K562 (cell line): ENCODE data around the gene FKBP2. TPM values are rescaled to one million over a fixed set of nuclear protein-coding genes. Genes with fewer than 3 reads are reported as not detected.

Experiments
- BRF1 ChIP-seq: IDR thresholded peaks from 3 replicates; pipeline ENCODE4 v1.6.1; 2011; ENCODE audit warnings: borderline replicate concordance, mild to moderate bottlenecking; ENCODE audit not compliant: insufficient read length; ENCODE audit errors: extremely low read depth
- CAMTA2 ChIP-seq: fragments of 250-450 bp; sonication (Bioruptor Pico); conservative IDR thresholded peaks from 2 replicates; pipeline ENCODE4 v1.5.1; 2022
- CHD1 ChIP-seq: fragments of 200-600 bp; sonication (generic); IDR thresholded peaks from one replicate; pipeline ENCODE4 v1.6.1; 2012; ENCODE audit warnings: mild to moderate bottlenecking, moderate library complexity, low read length, inconsistent platforms
- ETV6 ChIP-seq, 3 experiments: fragments of 150-350 bp in 1 of 3; sonication (generic) in 1 of 3; formaldehyde crosslinking in 1 of 3; IDR thresholded peaks; 2 replicates each; pipeline versions ENCODE4 v1.6.1 to v1.8.0; 2014 to 2022; ENCODE audit warnings: borderline replicate concordance in 2 of 3, low read depth in 2 of 3, antibody characterized with exemption in 1 of 3, low read length in 1 of 3, mild to moderate bottlenecking in 1 of 3, missing genetic modification reagents in 1 of 3
- KLF10 ChIP-seq: fragments of 250-450 bp; sonication (Bioruptor Pico); IDR thresholded peaks from 2 replicates; pipeline ENCODE4 v1.6.1; 2021; ENCODE audit warnings: matching md5 sums
- NFE2L1 ChIP-seq: fragments of 450-650 bp; IDR thresholded peaks from 2 replicates; pipeline ENCODE4 v1.6.1; 2016; ENCODE audit warnings: missing genetic modification characterization, low read depth, mild to moderate bottlenecking, missing compliant biosample characterization, moderate library complexity, borderline replicate concordance
- RBM22 ChIP-seq: fragments of 200-400 bp; formaldehyde crosslinking; IDR thresholded peaks from 2 replicates; pipeline ENCODE4 v1.6.1; 2018; ENCODE audit warnings: low read length, low read depth; ENCODE audit not compliant: poor library complexity, severe bottlenecking
- SMARCA5 ChIP-seq: fragments of 450-650 bp; IDR thresholded peaks from 2 replicates; pipeline ENCODE4 v1.6.1; 2016
- U2AF2 ChIP-seq: fragments of 200-400 bp; formaldehyde crosslinking; optimal IDR thresholded peaks from 2 replicates; pipeline ENCODE3; 2017; ENCODE audit warnings: low read depth, mild to moderate bottlenecking, low read length
- polyA plus RNA-seq, 8 experiments: library from polyadenylated mRNA; depleted of rRNA in 4 of 8; stranded (reverse) in 5 of 8; unstranded in 3 of 8; fragments of >200 nt; fragmentation: Nextera tagmentation in 2 of 8; fragmentation: Illumina TruSeq in 1 of 8; extraction: Ambion mirVana in 2 of 8; extraction: Trizol in 1 of 8; gene quantifications; 2 replicates each; pipeline versions ENCODE4 v1.2.1 to v1.2.3, GENCODE V29; 2011 to 2014; ENCODE audit warnings: inconsistent platforms in 1 of 8, missing spikeins in 1 of 8
- total RNA-seq, 7 experiments: library from RNA; depleted of rRNA in 6 of 7; stranded (reverse); fragments of >200 nt in 6 of 7; fragmentation: Illumina TruSeq in 2 of 7; extraction: Trizol in 2 of 7; gene quantifications; 2 replicates each; pipeline versions ENCODE4 v1.2.1 to v1.2.3, GENCODE V29; 2011 to 2021; ENCODE audit warnings: low replicate concordance in 1 of 7
- TF ChIP-seq, protein P1 (sequence below): fragments of 200-800 bp; sonication (Bioruptor generic); IDR thresholded peaks from 2 replicates; pipeline ENCODE4 v1.6.1; 2017; ENCODE audit warnings: missing genetic modification characterization, missing compliant biosample characterization
- TF ChIP-seq, protein P2 (sequence below): fragments of 250-450 bp; sonication (Bioruptor Pico); IDR thresholded peaks from 2 replicates; pipeline ENCODE4 v1.8.0; 2022; ENCODE audit warnings: inconsistent platforms, mild to moderate bottlenecking, moderate library complexity, borderline replicate concordance
- TF ChIP-seq, protein P3 (sequence below): sonication (generic); formaldehyde crosslinking; IDR thresholded peaks from 2 replicates; pipeline ENCODE4 v1.8.0; 2022; ENCODE audit warnings: mild to moderate bottlenecking, missing genetic modification reagents, borderline replicate concordance
- TF ChIP-seq, protein P4 (sequence below): sonication (generic); formaldehyde crosslinking; IDR thresholded peaks from 2 replicates; pipeline ENCODE4 v1.8.0; 2023; ENCODE audit warnings: mild to moderate bottlenecking, missing genetic modification reagents
- TF ChIP-seq, protein P5 (sequence below): fragments of 200-400 bp; formaldehyde crosslinking; IDR thresholded peaks from 2 replicates; pipeline ENCODE4 v1.6.1; 2017; ENCODE audit warnings: mild to moderate bottlenecking, low read depth, low read length, moderate library complexity
- TF ChIP-seq, protein P6 (sequence below): fragments of 450-650 bp; IDR thresholded peaks from 2 replicates; pipeline ENCODE4 v1.6.1; 2016

The FKBP2 gene
- total and polyA plus RNA-seq, 9 of the 15 experiments (the other 6 are each of a cell fraction or from before 2014, with no cell fraction given): 3.5 to 151 (median 58.1) TPM

DNA sequence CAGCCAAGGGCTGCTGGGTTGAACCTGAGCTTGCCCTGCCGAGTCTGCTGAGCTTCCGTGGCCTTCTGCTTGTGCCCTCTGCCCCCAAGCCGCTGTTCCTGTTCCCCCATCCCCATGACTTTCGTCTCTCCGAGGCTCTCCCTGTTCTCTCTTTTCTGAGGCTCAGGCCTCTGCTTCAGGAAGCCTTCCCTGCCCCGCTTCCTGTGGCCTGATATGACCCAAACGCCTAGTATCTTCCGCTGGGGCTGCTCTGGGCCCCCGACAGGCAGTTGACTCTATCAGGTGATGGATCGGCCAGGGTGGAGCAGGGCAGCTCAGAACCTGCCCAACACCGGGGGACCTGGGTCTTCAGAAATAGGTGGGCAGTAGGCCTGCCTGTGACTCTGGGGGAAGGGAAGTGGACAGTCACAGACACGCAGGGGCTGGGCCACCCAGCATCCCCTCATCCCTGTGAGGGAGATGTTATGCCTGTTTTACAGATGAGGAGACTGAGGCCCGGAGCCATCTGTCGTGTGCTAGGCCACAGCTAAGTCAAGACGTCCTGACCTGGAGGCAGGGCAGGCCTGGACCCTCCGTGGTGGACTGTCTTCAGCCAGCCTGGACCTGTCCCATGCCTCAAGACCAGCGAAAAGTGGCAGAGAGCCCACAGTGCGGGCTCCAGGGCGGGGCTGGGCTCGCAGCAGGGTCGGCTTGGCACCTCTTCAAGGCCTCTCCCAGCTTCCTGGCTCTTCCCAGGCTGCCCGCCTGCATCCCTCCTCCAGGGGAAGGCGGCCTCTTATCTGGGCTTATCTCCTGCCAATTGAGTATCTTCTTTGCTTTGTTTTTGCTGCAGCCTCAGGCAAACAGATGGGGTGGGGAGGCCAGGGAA lies 27.4 kb downstream of the FKBP2 start (continued):
- TF ChIP-seq, protein P1, sequence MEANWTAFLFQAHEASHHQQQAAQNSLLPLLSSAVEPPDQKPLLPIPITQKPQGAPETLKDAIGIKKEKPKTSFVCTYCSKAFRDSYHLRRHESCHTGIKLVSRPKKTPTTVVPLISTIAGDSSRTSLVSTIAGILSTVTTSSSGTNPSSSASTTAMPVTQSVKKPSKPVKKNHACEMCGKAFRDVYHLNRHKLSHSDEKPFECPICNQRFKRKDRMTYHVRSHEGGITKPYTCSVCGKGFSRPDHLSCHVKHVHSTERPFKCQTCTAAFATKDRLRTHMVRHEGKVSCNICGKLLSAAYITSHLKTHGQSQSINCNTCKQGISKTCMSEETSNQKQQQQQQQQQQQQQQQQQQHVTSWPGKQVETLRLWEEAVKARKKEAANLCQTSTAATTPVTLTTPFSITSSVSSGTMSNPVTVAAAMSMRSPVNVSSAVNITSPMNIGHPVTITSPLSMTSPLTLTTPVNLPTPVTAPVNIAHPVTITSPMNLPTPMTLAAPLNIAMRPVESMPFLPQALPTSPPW: no peak
- TF ChIP-seq, protein P2, sequence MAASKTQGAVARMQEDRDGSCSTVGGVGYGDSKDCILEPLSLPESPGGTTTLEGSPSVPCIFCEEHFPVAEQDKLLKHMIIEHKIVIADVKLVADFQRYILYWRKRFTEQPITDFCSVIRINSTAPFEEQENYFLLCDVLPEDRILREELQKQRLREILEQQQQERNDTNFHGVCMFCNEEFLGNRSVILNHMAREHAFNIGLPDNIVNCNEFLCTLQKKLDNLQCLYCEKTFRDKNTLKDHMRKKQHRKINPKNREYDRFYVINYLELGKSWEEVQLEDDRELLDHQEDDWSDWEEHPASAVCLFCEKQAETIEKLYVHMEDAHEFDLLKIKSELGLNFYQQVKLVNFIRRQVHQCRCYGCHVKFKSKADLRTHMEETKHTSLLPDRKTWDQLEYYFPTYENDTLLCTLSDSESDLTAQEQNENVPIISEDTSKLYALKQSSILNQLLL (CRISPR knock-in tag): no peak
- TF ChIP-seq, protein P3, sequence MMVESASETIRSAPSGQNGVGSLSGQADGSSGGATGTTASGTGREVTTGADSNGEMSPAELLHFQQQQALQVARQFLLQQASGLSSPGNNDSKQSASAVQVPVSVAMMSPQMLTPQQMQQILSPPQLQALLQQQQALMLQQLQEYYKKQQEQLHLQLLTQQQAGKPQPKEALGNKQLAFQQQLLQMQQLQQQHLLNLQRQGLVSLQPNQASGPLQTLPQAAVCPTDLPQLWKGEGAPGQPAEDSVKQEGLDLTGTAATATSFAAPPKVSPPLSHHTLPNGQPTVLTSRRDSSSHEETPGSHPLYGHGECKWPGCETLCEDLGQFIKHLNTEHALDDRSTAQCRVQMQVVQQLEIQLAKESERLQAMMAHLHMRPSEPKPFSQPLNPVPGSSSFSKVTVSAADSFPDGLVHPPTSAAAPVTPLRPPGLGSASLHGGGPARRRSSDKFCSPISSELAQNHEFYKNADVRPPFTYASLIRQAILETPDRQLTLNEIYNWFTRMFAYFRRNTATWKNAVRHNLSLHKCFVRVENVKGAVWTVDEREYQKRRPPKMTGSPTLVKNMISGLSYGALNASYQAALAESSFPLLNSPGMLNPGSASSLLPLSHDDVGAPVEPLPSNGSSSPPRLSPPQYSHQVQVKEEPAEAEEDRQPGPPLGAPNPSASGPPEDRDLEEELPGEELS: no peak
- TF ChIP-seq NFE2L1: no peak
- TF ChIP-seq BRF1: no peak
- peak; percentile 69 for TF ChIP-seq CHD1
- TF ChIP-seq, protein P4, sequence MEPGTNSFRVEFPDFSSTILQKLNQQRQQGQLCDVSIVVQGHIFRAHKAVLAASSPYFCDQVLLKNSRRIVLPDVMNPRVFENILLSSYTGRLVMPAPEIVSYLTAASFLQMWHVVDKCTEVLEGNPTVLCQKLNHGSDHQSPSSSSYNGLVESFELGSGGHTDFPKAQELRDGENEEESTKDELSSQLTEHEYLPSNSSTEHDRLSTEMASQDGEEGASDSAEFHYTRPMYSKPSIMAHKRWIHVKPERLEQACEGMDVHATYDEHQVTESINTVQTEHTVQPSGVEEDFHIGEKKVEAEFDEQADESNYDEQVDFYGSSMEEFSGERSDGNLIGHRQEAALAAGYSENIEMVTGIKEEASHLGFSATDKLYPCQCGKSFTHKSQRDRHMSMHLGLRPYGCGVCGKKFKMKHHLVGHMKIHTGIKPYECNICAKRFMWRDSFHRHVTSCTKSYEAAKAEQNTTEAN (CRISPR knock-in tag): no peak
- TF ChIP-seq, protein P5, sequence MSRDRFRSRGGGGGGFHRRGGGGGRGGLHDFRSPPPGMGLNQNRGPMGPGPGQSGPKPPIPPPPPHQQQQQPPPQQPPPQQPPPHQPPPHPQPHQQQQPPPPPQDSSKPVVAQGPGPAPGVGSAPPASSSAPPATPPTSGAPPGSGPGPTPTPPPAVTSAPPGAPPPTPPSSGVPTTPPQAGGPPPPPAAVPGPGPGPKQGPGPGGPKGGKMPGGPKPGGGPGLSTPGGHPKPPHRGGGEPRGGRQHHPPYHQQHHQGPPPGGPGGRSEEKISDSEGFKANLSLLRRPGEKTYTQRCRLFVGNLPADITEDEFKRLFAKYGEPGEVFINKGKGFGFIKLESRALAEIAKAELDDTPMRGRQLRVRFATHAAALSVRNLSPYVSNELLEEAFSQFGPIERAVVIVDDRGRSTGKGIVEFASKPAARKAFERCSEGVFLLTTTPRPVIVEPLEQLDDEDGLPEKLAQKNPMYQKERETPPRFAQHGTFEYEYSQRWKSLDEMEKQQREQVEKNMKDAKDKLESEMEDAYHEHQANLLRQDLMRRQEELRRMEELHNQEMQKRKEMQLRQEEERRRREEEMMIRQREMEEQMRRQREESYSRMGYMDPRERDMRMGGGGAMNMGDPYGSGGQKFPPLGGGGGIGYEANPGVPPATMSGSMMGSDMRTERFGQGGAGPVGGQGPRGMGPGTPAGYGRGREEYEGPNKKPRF: no peak
- TF ChIP-seq RBM22: peak; percentile 58
- no peak for TF ChIP-seq U2AF2
- TF ChIP-seq ETV6 (IDR thresholded peaks at IDR 0.05; ENCODE audit: borderline replicate concordance in 1 of 2, low read depth in 2 of 2, low read length in 1 of 2): no peak
- TF ChIP-seq ETV6 (CRISPR knock-in tag; IDR thresholded peaks at IDR 0.05; ENCODE audit: borderline replicate concordance): no peak
- TF ChIP-seq, protein P6, sequence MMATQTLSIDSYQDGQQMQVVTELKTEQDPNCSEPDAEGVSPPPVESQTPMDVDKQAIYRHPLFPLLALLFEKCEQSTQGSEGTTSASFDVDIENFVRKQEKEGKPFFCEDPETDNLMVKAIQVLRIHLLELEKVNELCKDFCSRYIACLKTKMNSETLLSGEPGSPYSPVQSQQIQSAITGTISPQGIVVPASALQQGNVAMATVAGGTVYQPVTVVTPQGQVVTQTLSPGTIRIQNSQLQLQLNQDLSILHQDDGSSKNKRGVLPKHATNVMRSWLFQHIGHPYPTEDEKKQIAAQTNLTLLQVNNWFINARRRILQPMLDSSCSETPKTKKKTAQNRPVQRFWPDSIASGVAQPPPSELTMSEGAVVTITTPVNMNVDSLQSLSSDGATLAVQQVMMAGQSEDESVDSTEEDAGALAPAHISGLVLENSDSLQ: peak; percentile 26; the same call in 1 of the 2 replicates
- no peak for TF ChIP-seq KLF10 (CRISPR knock-in tag)
- no peak for TF ChIP-seq CAMTA2 (CRISPR knock-in tag)
- peak; percentile 55; the same call in 1 of the 2 replicates for TF ChIP-seq SMARCA5
